GM19351 (cell line): Measurements from ENCODE around the gene PLEKHA7.

Experiments
- ATAC-seq: cut with Tn5 transposase; IDR thresholded peaks from one replicate; pipeline ENCODE4 v1.9.1; 2021; ENCODE audit warnings: mild to moderate bottlenecking, moderate library complexity; ENCODE audit not compliant: unreplicated experiment

PLEKHA7 gene

GRCh38 chr11:16854979-16855378 lies 159.2 kb downstream of the PLEKHA7 start:
- ATAC-seq, result no peak

- no peak for ATAC-seq
Measured at GRCh38 chr11:16853859-16854258, 160.4 kb downstream of the PLEKHA7 start.

- ATAC-seq, result no peak
Measured at GRCh38 chr11:16853266-16853665, 160.9 kb downstream of the PLEKHA7 start.

- ATAC-seq, result no peak
Measured at GRCh38 chr11:16846305-16846704, 167.9 kb downstream of the PLEKHA7 start.

DNA sequence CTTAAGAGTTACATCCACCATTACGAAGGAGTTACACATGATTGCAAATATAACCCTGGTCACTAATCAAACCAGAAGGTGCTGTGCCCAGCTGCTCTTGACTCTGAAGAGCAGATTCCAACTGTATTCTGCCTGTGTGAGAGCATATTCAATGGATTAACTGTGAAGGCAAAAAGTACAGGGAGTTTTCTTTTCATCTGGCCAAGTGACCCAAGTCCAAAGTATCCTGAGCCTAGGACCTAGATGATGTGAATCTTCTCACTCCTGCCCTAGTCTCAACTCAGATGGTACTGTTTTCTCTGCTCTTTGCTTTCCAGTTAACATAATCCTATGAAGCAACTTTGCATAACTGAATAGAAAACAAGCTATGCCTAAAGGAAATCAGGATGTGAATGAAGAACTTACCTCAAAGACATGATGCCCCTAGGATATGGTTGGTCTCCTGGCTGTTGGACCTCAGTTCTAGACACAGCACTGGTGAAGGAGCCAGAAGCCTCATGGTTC lies 169.9 kb downstream of the PLEKHA7 start:
- ATAC-seq, result no peak

DNA sequence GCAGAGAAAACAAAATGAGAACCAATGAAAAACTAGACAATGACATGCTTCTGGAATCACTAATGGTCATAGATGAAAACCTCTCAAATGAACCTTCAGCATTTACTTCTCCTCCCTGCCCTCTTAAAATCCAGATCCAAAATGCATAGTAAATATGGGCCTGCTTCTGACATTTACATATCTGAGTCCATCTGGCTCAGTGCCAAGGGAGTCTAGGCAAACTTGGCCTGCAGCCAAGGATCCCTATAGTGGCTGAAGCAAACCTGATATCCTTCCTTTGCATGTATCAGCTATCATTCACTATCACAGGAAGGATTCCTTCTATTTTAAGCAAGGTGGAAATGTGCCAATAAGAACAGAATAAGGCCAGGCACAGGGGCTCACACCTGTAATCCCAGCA lies 170.9 kb downstream of the PLEKHA7 start:
- ATAC-seq, result no peak

DNA sequence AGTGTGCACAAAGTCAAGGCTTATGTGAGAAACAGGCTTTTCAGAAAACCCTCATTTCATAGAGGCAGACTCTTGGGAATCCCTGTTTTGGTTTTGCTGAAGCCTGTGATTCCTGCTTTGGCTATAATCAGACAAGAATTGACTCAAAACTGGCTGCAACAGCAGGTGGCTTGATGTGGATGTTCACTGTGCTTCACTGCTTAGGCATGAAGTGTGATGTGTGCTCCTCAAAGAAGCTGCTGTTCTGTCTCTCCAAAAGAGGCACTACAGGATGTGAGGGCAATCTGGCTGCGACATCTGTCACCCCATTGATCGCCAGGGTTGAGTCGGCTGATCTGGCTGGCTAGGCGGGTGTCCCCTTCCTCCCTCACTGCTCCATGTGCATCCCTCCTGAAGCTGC lies 172.2 kb downstream of the PLEKHA7 start:
- no peak for ATAC-seq

DNA sequence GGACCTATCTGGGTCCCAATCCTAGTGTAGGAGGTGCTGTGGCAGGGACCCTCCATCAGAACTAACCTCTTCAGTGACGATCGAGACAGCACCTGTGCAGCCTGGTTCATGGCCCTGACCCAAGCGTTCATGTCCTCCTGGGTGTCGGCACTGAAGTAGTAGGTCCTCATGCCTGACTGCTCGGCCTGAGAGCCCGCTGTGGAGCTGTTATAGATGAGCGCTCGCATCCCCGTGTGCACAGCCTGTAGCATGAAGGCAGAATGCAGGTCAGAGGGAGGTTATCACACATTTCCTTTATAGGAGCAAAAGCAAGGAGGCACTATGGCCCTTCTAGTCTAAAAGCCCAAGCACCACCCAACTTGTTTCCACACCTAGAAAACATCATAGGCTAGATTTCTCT lies 172.7 kb downstream of the PLEKHA7 start:
- ATAC-seq, result no peak

GRCh38 chr11:16840951-16841350 lies 173.3 kb downstream of the PLEKHA7 start:
- no peak for ATAC-seq

- no peak for ATAC-seq
Measured at GRCh38 chr11:16839821-16840220, 174.4 kb downstream of the PLEKHA7 start.

DNA sequence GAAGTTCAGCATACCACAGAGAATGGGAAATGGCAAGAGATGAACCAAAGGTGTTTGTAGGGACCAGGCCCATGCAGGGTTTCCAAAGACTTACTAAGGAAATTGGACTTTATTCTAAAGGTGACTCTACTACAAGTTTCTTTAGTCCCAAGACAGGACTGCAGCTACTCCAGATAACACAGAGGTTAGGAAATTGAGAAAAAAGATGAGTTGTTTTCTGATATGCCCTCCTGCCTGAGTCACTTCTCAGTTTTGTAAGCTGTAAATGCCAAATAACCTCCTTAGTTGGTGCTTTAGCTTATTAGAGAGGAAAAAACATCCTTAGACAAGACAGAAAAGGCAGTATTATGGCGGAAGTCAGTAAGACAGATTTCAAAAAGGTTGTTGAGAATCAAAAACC lies 179.8 kb downstream of the PLEKHA7 start:
- ATAC-seq, result no peak

DNA sequence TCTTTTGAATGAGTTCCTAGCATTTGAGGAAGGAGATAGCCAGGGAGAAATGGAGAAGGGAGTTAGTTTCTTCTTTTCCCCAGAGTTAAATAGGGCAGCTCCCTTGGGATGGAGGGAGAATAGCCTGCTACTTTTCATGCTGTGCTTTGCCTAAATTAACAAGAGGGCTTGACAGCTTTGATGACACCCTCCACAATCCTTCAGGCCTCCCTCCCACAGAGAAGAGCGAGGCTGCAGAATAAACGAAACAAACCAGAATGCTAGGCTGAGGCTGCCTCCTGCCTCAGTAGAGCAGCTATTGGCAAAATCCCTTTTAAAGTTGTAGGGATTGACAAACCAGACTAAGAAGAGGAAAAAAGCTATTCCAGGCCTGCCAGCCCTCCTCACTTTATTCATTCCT lies 181.2 kb downstream of the PLEKHA7 start:
- ATAC-seq, result no peak

- no peak for ATAC-seq
Measured at GRCh38 chr11:16832193-16832539, 182.0 kb downstream of the PLEKHA7 start.

GRCh38 chr11:16831316-16832192 lies 182.7 kb downstream of the PLEKHA7 start:
- no peak for ATAC-seq

DNA sequence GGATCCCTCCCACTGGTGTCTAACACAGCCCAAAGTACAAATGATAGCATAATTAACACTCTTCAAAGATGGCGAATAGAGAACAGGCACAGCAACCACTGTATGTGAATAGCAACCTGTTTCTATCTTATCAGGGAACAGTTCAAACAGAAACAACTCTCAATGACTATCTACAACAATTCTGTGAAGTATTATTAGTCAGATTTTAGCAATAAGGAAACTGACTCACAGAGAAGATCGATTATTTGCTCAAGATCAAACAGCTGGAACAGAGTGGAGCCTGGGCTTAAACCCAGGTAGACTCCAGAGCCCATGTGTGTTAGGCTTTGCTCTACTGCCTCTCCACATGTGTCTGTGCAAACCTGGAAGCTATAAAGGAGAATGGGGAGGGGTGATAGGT lies 187.1 kb downstream of the PLEKHA7 start:
- no peak for ATAC-seq

GRCh38 chr11:16825968-16826367 lies 188.2 kb downstream of the PLEKHA7 start:
- no peak for ATAC-seq

- ATAC-seq, result no peak
Measured at GRCh38 chr11:16825101-16825500, 189.1 kb downstream of the PLEKHA7 start.

DNA sequence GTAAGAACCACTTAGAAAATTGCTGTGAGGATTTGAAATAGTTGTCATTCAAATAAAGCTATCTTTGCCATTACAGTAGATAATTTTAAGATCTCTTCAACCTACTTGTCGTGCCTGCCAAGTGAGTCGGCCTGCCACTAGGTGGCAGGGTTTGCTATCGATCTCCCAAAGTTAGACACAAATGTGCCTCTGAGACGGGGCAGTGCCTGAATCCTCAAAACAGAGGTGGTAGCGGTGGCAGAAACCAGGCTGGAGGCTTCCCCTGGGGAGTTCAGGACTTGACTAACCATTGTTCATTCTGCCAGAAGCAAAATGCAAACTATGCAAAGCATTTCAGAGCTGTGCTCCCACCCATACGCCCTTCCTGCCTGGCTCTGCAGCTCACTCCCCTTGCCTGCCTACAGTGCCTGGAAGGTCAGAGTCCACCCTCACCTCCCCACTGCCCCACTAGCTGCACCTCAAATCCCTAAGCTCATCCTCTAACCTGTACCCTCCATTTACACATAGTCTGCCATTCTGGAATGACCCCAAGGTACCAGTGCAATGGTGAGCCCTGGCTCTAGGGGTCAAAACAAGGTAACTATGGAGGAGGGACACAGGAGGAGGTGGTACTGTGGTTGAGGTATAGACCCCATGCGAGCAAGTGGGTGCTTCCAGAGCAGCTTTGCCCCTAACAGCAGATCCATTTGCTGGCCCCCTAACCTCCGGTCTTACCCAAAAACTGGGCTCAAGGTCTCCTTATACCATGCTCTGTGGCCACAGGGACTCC lies 193.7 kb downstream of the PLEKHA7 start:
- ATAC-seq, result peak; percentile 88

DNA sequence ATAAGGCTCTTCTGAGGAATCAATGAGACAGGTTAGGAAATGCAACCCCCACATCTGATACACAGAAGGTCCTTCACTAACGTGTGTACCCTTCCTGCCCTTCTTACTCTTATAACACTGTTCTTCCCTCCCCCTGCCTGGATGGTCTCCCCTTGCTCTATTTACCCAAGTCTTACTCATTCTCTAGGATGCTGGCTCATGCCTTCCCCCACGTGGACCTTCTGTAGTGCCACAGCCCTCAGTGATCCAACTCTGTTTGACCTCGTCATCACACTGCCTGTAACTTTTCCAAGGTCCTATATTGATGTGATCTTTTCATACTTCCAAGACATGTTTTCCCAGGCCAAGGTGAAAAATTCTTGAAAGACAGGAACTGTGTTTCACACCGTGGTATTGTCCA lies 195.9 kb downstream of the PLEKHA7 start:
- ATAC-seq, result no peak

DNA sequence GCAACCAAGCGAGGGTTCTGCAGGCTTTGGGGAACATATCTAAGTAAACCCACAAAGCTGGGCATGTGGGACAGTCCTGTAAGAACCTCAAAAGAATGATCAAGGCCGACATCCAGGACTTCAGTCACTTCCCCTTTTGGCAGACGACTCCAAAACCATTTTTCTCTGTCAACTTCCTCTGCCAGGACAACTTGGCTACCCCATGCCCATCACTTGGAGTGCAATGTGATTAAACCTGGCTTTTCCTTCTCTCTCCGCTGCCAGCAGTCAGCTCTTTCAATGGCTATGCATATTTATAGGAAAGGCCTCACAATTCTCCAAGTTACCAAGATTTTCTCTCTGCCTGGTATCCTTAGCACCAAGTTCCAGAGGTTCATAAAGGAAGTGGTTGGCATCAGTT lies 196.9 kb downstream of the PLEKHA7 start:
- ATAC-seq, result no peak

GRCh38 chr11:16816358-16817270 lies 197.6 kb downstream of the PLEKHA7 start:
- ATAC-seq, result no peak
